Activated CD4-positive, CD25-positive, alpha-beta regulatory T cell treated with anti-CD3 and anti-CD28 coated beads, Interleukin-2, amount 50 U/mL, for 72 hours (primary cell): ENCODE measurements around the gene SHISA5.

Experiments
- DNase-seq: peaks from one replicate; pipeline ENCODE4 v3.0.0; 2021

Gene SHISA5

GRCh38 chr3:48456456-48456855 lies 47.5 kb downstream of the SHISA5 start:
- DNase-seq = no peak

GRCh38 chr3:48451270-48451669 lies 52.7 kb downstream of the SHISA5 start:
- no peak for DNase-seq

- peak; percentile 90 for DNase-seq
Measured at GRCh38 chr3:48446425-48447193, 57.4 kb downstream of the SHISA5 start, which contains the start of gene ATRIP. TSS of gene ATRIP (plus strand) at chr3:48446737. CDS start at chr3:48446846, 109 bp downstream.

GRCh38 chr3:48446043-48446424 lies 57.9 kb downstream of the SHISA5 start:
- no peak for DNase-seq

GRCh38 chr3:48445277-48445882 lies 58.6 kb downstream of the SHISA5 start:
- no peak for DNase-seq

GRCh38 chr3:48441940-48442339 lies 62.0 kb downstream of the SHISA5 start:
- no peak for DNase-seq

GRCh38 chr3:48440590-48440958 lies 63.4 kb downstream of the SHISA5 start:
- no peak for DNase-seq

GRCh38 chr3:48439820-48440589 lies 64.0 kb downstream of the SHISA5 start, which contains the start of the genes CCDC51 and TMA7:
TSS of gene CCDC51 (minus strand) at chr3:48440119. CDS start at chr3:48435128, 4,991 bp downstream.
TSS of gene TMA7 (plus strand) at chr3:48440257. CDS start at chr3:48440297, 40 bp downstream.
- peak; percentile 97 for DNase-seq

- no peak for DNase-seq
Measured at GRCh38 chr3:48437812-48438211, 66.2 kb downstream of the SHISA5 start.

GRCh38 chr3:48436855-48437254 lies 67.1 kb downstream of the SHISA5 start:
- DNase-seq = no peak

GRCh38 chr3:48436477-48436787 lies 67.5 kb downstream of the SHISA5 start:
- DNase-seq = no peak

GRCh38 chr3:48435774-48436476 lies 68.0 kb downstream of the SHISA5 start:
- peak; percentile 79 for DNase-seq

GRCh38 chr3:48435223-48435595 lies 68.8 kb downstream of the SHISA5 start:
- no peak for DNase-seq

- no peak for DNase-seq
Measured at GRCh38 chr3:48434591-48435222, 69.3 kb downstream of the SHISA5 start.

- DNase-seq = no peak
Measured at GRCh38 chr3:48433472-48434118, 70.4 kb downstream of the SHISA5 start.

- no peak for DNase-seq
Measured at GRCh38 chr3:48432411-48433371, 71.3 kb downstream of the SHISA5 start.

- no peak for DNase-seq
Measured at GRCh38 chr3:48431224-48432029, 72.5 kb downstream of the SHISA5 start.

- no peak for DNase-seq
Measured at GRCh38 chr3:48430708-48431101, 73.3 kb downstream of the SHISA5 start.

GRCh38 chr3:48429960-48430707 lies 73.8 kb downstream of the SHISA5 start, which contains the start of gene PLXNB1:
TSS of gene PLXNB1 (minus strand) at chr3:48430086. CDS start at chr3:48424611, 5,475 bp downstream.
- DNase-seq = no peak
